Activated CD4-positive, alpha-beta T cell treated with anti-CD3 and anti-CD28 coated beads, Interleukin-2, Interleukin-6, amounts not matched to agents 100 ng/mL and 50 ng/mL, durations not matched to agents 16 hours and 8 hours (primary cell): ENCODE data around the gene CRKL.
"Not testable (repeated sequence)": the region's sequence is repeated elsewhere in the genome, so short reads cannot be mapped to it uniquely, and the experiment has no call there.

Experiments
- DNase-seq: peaks from one replicate; pipeline ENCODE4 v3.0.0-alpha.2; 2020

CRKL gene

DNA sequence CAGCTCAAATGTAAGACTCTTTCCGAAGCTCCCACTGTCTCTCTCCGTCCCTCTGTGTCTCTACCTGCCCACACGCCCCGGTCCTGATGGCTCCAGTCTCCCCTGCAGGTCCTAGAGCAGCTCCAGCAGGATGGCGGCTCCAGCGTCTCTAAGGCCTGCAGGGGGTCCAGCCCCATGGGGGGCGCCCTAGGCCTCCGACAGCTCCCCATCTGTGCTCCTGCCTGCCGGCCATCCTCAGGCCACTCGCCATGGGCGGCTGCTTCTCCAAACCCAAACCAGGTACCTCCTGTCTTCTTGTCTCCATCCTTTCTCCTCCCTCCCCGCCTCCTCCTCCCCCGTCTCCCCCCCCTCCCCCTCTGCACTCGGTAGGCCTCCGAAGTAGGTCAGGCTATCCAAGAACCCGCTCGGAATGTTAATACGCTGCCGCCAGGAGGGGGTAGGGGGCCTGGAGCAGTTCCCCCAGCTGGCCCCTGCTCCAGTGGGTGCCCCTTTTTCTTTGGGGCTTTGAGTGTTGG lies 50.5 kb downstream of the CRKL start:
- no peak for DNase-seq

- no peak for DNase-seq
These were observed 51.2 kb downstream of the CRKL start for GRCh38 chr22:20968281-20968977.

- DNase-seq: no peak
These were observed 53.9 kb downstream of the CRKL start for GRCh38 chr22:20970939-20971657.

GRCh38 chr22:20972014-20972694 lies 54.9 kb downstream of the CRKL start:
- not testable (repeated sequence) for DNase-seq

GRCh38 chr22:20972933-20973577 lies 55.8 kb downstream of the CRKL start:
- DNase-seq: no peak

DNA sequence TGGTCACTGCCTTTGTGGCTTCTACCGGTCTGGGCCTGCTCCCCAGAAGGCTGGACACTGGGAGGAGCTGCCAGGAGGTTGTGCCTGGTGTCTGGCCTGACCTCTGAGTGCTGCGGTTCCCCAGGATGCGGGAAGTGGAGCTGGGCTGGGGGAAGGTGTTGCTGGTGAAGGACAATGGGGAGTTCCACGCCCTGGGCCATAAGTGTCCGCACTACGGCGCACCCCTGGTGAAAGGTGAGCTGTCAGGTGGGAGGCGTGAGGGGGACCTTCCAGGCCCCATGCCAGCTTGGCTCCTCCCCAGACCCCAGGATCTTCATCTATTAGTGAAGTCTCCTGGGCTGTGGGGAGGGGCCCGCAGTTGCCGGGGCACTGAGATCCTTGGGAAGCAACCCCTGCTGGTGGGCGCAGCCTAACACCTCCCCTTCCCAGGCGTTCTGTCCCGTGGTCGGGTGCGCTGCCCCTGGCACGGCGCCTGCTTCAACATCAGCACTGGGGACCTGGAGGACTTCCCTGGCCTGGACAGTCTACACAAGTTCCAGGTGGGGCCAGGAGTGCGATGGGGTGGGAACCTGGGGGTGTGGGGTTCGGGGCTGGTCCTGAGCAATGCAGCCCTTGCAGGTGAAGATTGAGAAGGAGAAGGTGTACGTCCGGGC lies 56.6 kb downstream of the CRKL start:
- no peak for DNase-seq

DNA sequence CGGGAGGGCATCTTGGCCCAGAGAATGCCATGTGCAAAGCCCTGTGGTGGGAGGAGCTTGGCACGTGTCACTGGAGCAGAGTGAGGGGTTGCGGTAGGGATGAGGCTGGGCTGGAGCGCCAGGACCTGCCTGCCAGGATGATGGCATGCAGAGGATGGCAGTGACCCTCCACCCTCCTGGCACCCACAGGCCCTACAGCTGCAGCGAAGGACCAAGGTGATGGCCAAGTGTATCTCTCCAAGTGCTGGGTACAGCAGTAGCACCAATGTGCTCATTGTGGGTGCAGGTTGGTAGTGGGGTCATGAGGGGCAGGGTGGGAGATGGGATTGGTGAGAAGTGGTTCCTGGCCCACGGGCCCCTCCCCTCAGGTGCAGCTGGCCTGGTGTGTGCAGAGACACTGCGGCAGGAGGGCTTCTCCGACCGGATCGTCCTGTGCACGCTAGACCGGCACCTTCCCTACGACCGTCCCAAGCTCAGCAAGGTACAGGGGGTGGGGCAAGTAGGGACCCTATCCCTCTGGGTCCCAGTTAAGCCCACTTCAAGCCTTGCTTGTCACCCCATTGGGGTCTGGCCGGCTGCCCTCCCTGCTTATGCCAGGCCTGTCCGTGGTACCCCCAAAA lies 57.2 kb downstream of the CRKL start:
- no peak for DNase-seq

GRCh38 chr22:20975541-20976290 lies 58.5 kb downstream of the CRKL start:
- no peak for DNase-seq

GRCh38 chr22:20976291-20976877 lies 59.2 kb downstream of the CRKL start:
- no peak for DNase-seq

- no peak for DNase-seq
These were observed 59.8 kb downstream of the CRKL start for GRCh38 chr22:20977019-20977418.

- no peak for DNase-seq
These were observed 60.4 kb downstream of the CRKL start for GRCh38 chr22:20977516-20978170.

- no peak for DNase-seq
These were observed 61.2 kb downstream of the CRKL start for GRCh38 chr22:20978419-20978818.

DNA sequence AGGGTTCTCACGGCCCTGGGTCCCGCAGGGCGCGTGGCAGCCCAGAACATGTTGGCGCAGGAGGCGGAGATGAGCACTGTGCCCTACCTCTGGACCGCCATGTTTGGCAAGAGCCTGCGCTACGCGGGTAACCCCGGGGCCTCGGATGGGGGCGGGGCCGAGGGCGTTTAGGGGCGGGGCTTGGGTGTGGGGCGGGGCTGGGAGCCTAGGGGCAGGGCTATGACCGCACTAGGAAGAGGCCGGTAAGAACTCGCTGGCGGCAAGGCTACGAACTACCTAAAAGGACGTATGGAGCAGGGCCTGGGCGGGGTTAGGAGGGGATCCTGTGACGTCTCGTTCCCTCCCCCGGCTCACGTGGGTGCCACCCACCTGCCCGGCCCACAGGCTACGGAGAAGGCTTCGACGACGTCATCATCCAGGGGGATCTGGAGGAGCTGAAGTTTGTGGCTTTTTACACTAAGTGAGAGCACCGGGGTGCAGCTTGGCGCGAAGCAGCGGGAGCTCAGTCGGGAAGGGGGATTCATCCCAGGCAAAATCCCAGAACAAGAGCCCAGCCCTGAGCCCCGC lies 62.1 kb downstream of the CRKL start:
- peak; percentile 62 for DNase-seq

GRCh38 chr22:20979940-20980453 lies 62.8 kb downstream of the CRKL start:
- no peak for DNase-seq

GRCh38 chr22:20980523-20980922 lies 63.3 kb downstream of the CRKL start:
- no peak for DNase-seq

DNA sequence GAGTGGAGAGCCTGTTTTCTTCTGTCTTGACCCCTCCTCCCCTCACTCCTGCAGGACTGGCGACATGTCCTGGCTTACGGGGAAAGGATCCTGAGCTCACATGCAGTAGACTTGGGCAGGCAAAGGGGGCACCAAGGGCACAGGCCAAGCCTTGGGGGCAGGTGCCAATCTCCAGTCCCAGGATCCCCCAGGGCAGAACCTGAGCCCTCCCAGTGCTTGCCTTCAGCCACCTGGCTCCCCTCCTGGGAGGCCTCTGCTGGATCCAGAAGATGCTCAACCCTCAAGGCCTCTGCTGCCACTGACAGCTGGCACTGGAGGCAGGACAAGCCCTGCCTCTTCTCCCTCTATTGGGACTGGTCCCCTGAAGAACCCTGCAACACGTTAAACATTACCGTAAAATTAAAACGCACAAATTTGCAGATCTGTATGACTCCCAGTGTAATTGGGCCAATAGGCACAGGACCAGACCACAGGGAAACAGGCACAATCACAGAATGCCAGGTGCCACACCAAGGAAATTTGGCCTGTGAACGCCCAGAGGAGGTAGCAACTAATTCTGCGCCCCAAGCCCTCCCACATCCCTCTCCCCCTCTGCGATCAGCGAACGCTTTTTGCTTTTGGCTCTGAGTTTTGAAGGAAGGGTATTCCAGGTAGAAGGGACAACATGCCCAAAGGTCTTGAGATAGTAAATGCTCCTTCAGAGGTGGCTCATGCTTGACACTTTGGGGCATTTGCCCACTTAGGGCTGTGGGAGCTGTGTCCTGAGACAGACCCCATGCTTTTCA lies 63.9 kb downstream of the CRKL start:
- DNase-seq: no peak

DNA sequence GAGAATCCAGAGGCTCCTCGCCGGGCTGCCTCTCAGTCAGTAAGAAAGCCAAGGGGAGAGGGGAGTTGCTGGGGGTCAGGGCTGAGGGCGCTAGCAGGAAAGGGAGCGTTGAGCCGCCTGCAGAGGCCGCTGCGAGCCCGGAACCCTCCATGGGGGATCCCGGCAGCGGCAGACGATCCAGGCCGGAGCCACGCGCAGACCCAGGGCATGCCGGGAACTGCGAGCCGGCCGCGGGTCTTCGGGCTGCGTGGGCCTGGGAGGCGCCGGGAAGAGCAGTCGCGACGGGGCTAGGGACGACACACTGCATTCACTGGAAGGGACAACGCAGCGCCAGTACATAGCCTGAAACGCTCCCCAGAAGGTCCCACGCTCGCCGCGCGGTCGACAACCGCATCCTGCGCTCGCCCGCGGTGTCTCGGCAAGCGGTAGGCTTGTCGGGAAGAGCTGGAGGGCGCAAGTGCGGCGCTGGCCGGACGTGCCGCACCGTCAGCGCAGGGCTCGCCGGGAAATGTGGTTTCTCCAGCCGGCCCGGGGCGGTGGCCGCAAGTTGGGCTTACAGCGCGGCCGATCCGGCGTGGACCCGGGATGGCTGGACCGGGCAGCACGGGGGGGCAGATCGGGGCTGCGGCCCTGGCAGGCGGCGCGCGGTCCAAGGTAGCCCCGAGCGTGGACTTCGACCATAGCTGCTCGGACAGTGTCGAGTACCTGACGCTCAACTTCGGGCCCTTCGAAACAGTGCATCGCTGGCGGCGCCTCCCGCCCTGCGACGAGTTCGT lies 64.8 kb downstream of the CRKL start, which contains the start of gene LZTR1:
LZTR1 (plus strand) TSS at position 511 of the 776 bp plus-strand sequence; CDS start at position 586, 75 bp downstream.
- DNase-seq: peak; percentile 82

- no peak for DNase-seq
These were observed 65.3 kb downstream of the CRKL start for GRCh38 chr22:20982563-20982882.
